Cardiac fibroblast (primary cell): Measurements from ENCODE around the gene GPR52.
"Not testable (repeated sequence)": the region's sequence is repeated elsewhere in the genome, so short reads cannot be mapped to it uniquely, and the experiment has no call there.

Experiments used
- DNase-seq, 2 donors: peaks; one replicate each; pipeline versions ENCODE4 v3.0.0 to v3.0.0-alpha.2; 2010; ENCODE audit warnings: low read depth in 2 of 2
- H3K4me3 ChIP-seq, 2 donors: replicated peaks in 1 of 2; 1 replicate in 1 of 2; 2 replicates in 1 of 2; pipeline ENCODE4 v1.5.1; 2011; ENCODE audit warnings: low read depth in 2 of 2, low read length in 2 of 2, mild to moderate bottlenecking in 2 of 2, moderate library complexity in 1 of 2
- CTCF ChIP-seq: IDR thresholded peaks from one replicate; pipeline ENCODE4 v1.5.1; 2011; ENCODE audit warnings: low read depth, mild to moderate bottlenecking, low read length, inconsistent platforms

GPR52 gene

GRCh38 chr1:174408146-174408545, 39.6 kb upstream of the GPR52 start:
- H3K4me3 ChIP-seq = no peak overlapping the region

GRCh38 chr1:174409801-174410200, 38.0 kb upstream of the GPR52 start:
- H3K4me3 ChIP-seq, DNase-seq: not testable (repeated sequence)

More at GRCh38 chr1:174408146-174408545, 39.6 kb upstream of the GPR52 start:
- no peak for TF ChIP-seq CTCF
- DNase-seq = no peak

GRCh38 chr1:174413632-174414031, 34.1 kb upstream of the GPR52 start:
- TF ChIP-seq CTCF = peak; percentile 65
- peak; percentile 12 to 55 for DNase-seq
- H3K4me3 ChIP-seq = no peak overlapping the region

- H3K4me3 ChIP-seq = peak overlapping the region in 1 of 2 donors; percentile 11
- no peak for TF ChIP-seq CTCF
Observed at GRCh38 chr1:174414203-174414602, 33.6 kb upstream of the GPR52 start.

GRCh38 chr1:174415506-174415905, 32.3 kb upstream of the GPR52 start:
- no peak for DNase-seq
- no peak overlapping the region for H3K4me3 ChIP-seq
- TF ChIP-seq CTCF = no peak

More at GRCh38 chr1:174414203-174414602, 33.6 kb upstream of the GPR52 start:
- DNase-seq = peak in 1 of 2 donors; percentile 20

- no peak overlapping the region for H3K4me3 ChIP-seq
- TF ChIP-seq CTCF = no peak
- DNase-seq = no peak
Observed at GRCh38 chr1:174417921-174418320, 29.8 kb upstream of the GPR52 start.

- no peak for DNase-seq
- TF ChIP-seq CTCF = no peak
Observed at GRCh38 chr1:174425121-174425520, 22.6 kb upstream of the GPR52 start.

More at GRCh38 chr1:174425121-174425520, 22.6 kb upstream of the GPR52 start:
- H3K4me3 ChIP-seq = no peak overlapping the region
